DOHH2 (cell line): ENCODE measurements around the gene LINGO3.

Experiments
- H3F3A ChIP-seq: fragments of 200-600 bp; sonication (generic), shearing (Covaris generic); 2 replicates; pipeline ENCODE4 v1.6.0; 2016; ENCODE audit warnings: antibody characterized with exemption, mild to moderate bottlenecking; ENCODE audit not compliant: control insufficient read depth, insufficient read depth
- H3K27ac ChIP-seq: fragments of 200-600 bp; sonication (generic); 2 replicates; pipeline ENCODE4 v1.5.1; 2014; ENCODE audit warnings: low read depth, mild to moderate bottlenecking, low read length, moderate library complexity
- H3K27me3 ChIP-seq: fragments of 200-600 bp; sonication (generic); 2 replicates; pipeline ENCODE4 v1.6.1; 2014; ENCODE audit warnings: mild to moderate bottlenecking, low read length, mixed read lengths; ENCODE audit not compliant: control insufficient read depth
- H3K36me3 ChIP-seq: fragments of 200-600 bp; sonication (generic); 2 replicates; pipeline ENCODE4 v1.6.1; 2014; ENCODE audit warnings: mild to moderate bottlenecking, low read length, moderate library complexity, mixed read lengths; ENCODE audit not compliant: control insufficient read depth
- H3K4me1 ChIP-seq: fragments of 200-600 bp; sonication (generic); 2 replicates; pipeline ENCODE4 v1.6.1; 2014; ENCODE audit warnings: mild to moderate bottlenecking, low read length, mixed read lengths; ENCODE audit not compliant: control insufficient read depth
- H3K4me2 ChIP-seq: fragments of 200-600 bp; sonication (generic); 2 replicates; pipeline ENCODE4 v1.6.0; 2014; ENCODE audit warnings: mild to moderate bottlenecking, low read length, moderate library complexity
- H3K4me3 ChIP-seq: fragments of 200-600 bp; sonication (generic); 2 replicates; pipeline ENCODE4 v1.5.1; 2014; ENCODE audit warnings: mild to moderate bottlenecking, low read length, mixed read lengths
- H3K79me2 ChIP-seq: fragments of 200-600 bp; sonication (generic); 2 replicates; pipeline ENCODE4 v1.6.1; 2014; ENCODE audit warnings: mild to moderate bottlenecking, low read length, mixed read lengths; ENCODE audit not compliant: control insufficient read depth
- H3K9me2 ChIP-seq: fragments of 200-600 bp; sonication (generic); replicated peaks from 2 replicates; pipeline ENCODE4 v1.6.1; 2014; ENCODE audit warnings: mild to moderate bottlenecking, low read length, mixed read lengths; ENCODE audit not compliant: control insufficient read depth
- H3K9me3 ChIP-seq: fragments of 200-600 bp; sonication (generic); 2 replicates; pipeline ENCODE4 v1.6.1; 2014; ENCODE audit warnings: antibody characterized with exemption, low read length, mixed read lengths; ENCODE audit not compliant: control insufficient read depth, insufficient read depth
- H4K20me1 ChIP-seq: fragments of 200-600 bp; sonication (generic); 2 replicates; pipeline ENCODE4 v1.6.0; 2014; ENCODE audit warnings: low read depth, mild to moderate bottlenecking, antibody characterized with exemption, low read length, moderate library complexity; ENCODE audit not compliant: control insufficient read depth, insufficient read depth
- CTCF ChIP-seq: fragments of 200-600 bp; sonication (generic); IDR thresholded peaks from one replicate; pipeline ENCODE4 v1.5.1; 2014; ENCODE audit warnings: antibody characterized with exemption, mild to moderate bottlenecking, low read depth, low read length; ENCODE audit not compliant: poor library complexity, severe bottlenecking
- EZH2phosphoT487 ChIP-seq: fragments of 200-600 bp; sonication (generic); IDR thresholded peaks from 2 replicates; pipeline ENCODE4 v1.6.1; 2017; ENCODE audit warnings: borderline replicate concordance, mild to moderate bottlenecking, antibody characterized with exemption, low read length, moderate library complexity, mixed read lengths

Gene LINGO3

GRCh38 chr19:2332341-2333026, 24.5 kb upstream of the LINGO3 start:
- Histone ChIP-seq H3K9me3 (peaks cover 19% of the 10 kb centered on the region; the same call in 1 of the 2 replicates), H4K20me1 (peaks cover 22% of the 10 kb centered on the region), H3K4me1 (peaks cover 50% of the 10 kb centered on the region), H3K79me2 (peaks cover 96% of the 10 kb centered on the region), H3K27me3 (no peaks in the 10 kb centered on the region), H3K9me2 (no peaks in the 10 kb centered on the region), H3K4me3 (peak overlapping the region; percentile 69), H3K27ac (peak overlapping the region; percentile 94), H3K4me2 (peak overlapping the region; percentile 89), H3K36me3 (peaks cover 54% of the 10 kb centered on the region), H3F3A (peaks cover 23% of the 10 kb centered on the region)
- TF ChIP-seq CTCF = no peak
- no peak for TF ChIP-seq EZH2phosphoT487

GRCh38 chr19:2331601-2332246, 23.8 kb upstream of the LINGO3 start:
- peak overlapping the region; percentile 94 for H3K27ac ChIP-seq
- peaks cover 22% of the 10 kb centered on the region for H4K20me1 ChIP-seq
- TF ChIP-seq CTCF (no peak), EZH2phosphoT487 (no peak)
- no peaks in the 10 kb centered on the region for H3K27me3 ChIP-seq
- H3K4me3 ChIP-seq = peak overlapping the region; percentile 69
- peaks cover 57% of the 10 kb centered on the region for H3K36me3 ChIP-seq
- H3F3A ChIP-seq = peaks cover 23% of the 10 kb centered on the region
- H3K9me3 ChIP-seq = peaks cover 19% of the 10 kb centered on the region; the same call in 1 of the 2 replicates
- no peaks in the 10 kb centered on the region for H3K9me2 ChIP-seq
- peaks cover 96% of the 10 kb centered on the region for H3K79me2 ChIP-seq
- peak overlapping the region; percentile 89 for H3K4me2 ChIP-seq
- H3K4me1 ChIP-seq = peaks cover 58% of the 10 kb centered on the region

- peaks cover 16% of the 10 kb centered on the region for H3F3A ChIP-seq
- H3K4me3 ChIP-seq = peak overlapping the region; percentile 69
- peaks cover 96% of the 10 kb centered on the region for H3K79me2 ChIP-seq
- H3K27me3 ChIP-seq = no peaks in the 10 kb centered on the region
- H3K27ac ChIP-seq = peak overlapping the region; percentile 94
- H3K9me2 ChIP-seq = no peaks in the 10 kb centered on the region
- TF ChIP-seq CTCF = no peak
- TF ChIP-seq EZH2phosphoT487 = no peak
- H3K9me3 ChIP-seq = peaks cover 19% of the 10 kb centered on the region; the same call in 1 of the 2 replicates
- H3K4me2 ChIP-seq = peak overlapping the region; percentile 89
- H3K36me3 ChIP-seq = peaks cover 55% of the 10 kb centered on the region
- H4K20me1 ChIP-seq = peaks cover 14% of the 10 kb centered on the region
- peaks cover 68% of the 10 kb centered on the region for H3K4me1 ChIP-seq
These were observed 22.8 kb upstream of the LINGO3 start for GRCh38 chr19:2330632-2331284.
